Measurements from ENCODE around the gene RAB44.

Gene RAB44

GRCh38 chr6:36698871-36699271 lies 1.2 kb downstream of the RAB44 start:
- H3K4me3 ChIP-seq (ENCODE audit: low read depth, low read length) = no peak overlapping the region
- no peak for TF ChIP-seq CTCF (IDR thresholded peaks at IDR 0.05; ENCODE audit: borderline replicate concordance, insufficient read depth, low read depth, low read length)

- no peak for TF ChIP-seq CTCF (IDR thresholded peaks at IDR 0.05; ENCODE audit: borderline replicate concordance, insufficient read depth, low read depth, low read length)
- no peak overlapping the region for H3K4me3 ChIP-seq (ENCODE audit: low read depth, low read length)
Observed at GRCh38 chr6:36699348-36699747, 1.7 kb downstream of the RAB44 start.

- no peak overlapping the region for H3K4me3 ChIP-seq (ENCODE audit: low read depth, low read length)
- TF ChIP-seq CTCF (IDR thresholded peaks at IDR 0.05; ENCODE audit: borderline replicate concordance, insufficient read depth, low read depth, low read length) = no peak
Observed at GRCh38 chr6:36700071-36700812, 2.6 kb downstream of the RAB44 start.

- H3K4me3 ChIP-seq (ENCODE audit: low read depth, low read length) = no peak overlapping the region
- no peak for TF ChIP-seq CTCF (IDR thresholded peaks at IDR 0.05; ENCODE audit: borderline replicate concordance, insufficient read depth, low read depth, low read length)
Observed at GRCh38 chr6:36700831-36701230, 3.2 kb downstream of the RAB44 start.

GRCh38 chr6:36701401-36701991 lies 3.9 kb downstream of the RAB44 start:
- peak; percentile 37; the same call in 1 of the 2 replicates for TF ChIP-seq CTCF (IDR thresholded peaks at IDR 0.05; ENCODE audit: borderline replicate concordance, insufficient read depth, low read depth, low read length)
- H3K4me3 ChIP-seq (ENCODE audit: low read depth, low read length) = no peak overlapping the region

GRCh38 chr6:36702656-36703055 lies 5.0 kb downstream of the RAB44 start:
- TF ChIP-seq CTCF (IDR thresholded peaks at IDR 0.05; ENCODE audit: borderline replicate concordance, insufficient read depth, low read depth, low read length) = no peak
- no peak overlapping the region for H3K4me3 ChIP-seq (ENCODE audit: low read depth, low read length)

GRCh38 chr6:36703081-36703606 lies 5.5 kb downstream of the RAB44 start:
- TF ChIP-seq CTCF (IDR thresholded peaks at IDR 0.05; ENCODE audit: borderline replicate concordance, insufficient read depth, low read depth, low read length) = no peak
- no peak overlapping the region for H3K4me3 ChIP-seq (ENCODE audit: low read depth, low read length)

Measured in GM12875 (cell line).